ENCODE measurements around the gene ROR2. TPM values are rescaled to one million over a fixed set of nuclear protein-coding genes. Genes with fewer than 3 reads are reported as not detected.

Gene ROR2
- total RNA-seq, 1 experiment from 2014 or later, result 5.9 TPM

DNA sequence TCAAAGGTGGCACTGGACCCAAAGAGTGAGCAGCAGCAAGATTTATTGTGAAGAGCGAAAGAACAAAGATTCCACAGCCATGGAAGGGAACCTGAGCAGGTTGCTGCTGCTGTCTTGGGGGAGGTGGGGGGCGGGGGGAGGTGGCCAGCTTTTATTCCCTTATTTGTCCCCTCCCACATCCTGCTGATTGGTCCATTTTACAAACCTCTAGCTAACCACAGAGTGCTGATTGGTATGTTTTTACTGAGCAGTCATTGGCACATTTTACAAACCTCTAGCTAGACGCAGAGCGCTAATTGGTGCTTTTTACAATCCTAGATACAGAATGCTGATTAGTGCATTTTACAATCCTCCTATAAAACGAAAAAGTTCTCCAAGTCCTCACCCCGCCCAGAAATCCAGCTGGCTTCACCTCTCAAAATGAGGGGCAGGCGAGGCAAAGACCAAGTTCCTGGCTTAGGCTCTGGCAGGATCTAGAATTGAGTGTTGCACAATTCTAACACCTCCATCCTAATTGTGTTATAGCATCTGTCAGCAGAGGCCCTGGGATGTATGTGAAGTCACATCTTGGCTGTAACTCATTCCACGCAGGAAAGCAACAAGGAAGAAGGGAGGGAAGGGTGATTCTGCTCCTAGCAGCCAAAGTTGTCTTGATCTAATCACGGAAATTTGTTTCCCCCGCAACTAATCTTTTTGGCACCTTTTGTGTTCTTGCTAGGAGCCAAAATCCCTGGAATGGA, 34.3 kb downstream of the ROR2 start:
- H3K4me3 ChIP-seq (ENCODE audit: low read depth in 2 of 2, low read length in 2 of 2), result no peak overlapping the region
- no TSS peak for BruUV-seq (replicated peaks)
- intact Hi-C loops (cut with micrococcal nuclease; ENCODE audit: unreplicated experiment), result no loop called here
- H3K4me1 ChIP-seq (ENCODE audit: control insufficient read depth, insufficient read depth, low read length), result no peaks in the 10 kb centered on the region
- no peaks in the 10 kb centered on the region for H3K9me3 ChIP-seq (ENCODE audit: control insufficient read depth, insufficient read depth, low read depth, low read length)
- ATAC-seq (no peak), DNase-seq (ENCODE audit: low read depth, low spot score) (no peak)
- no peaks in the 10 kb centered on the region for H3K36me3 ChIP-seq (ENCODE audit: control insufficient read depth, insufficient read depth, low read length)
- H3K27me3 ChIP-seq (ENCODE audit: control insufficient read depth, insufficient read depth, low read length), result no peaks in the 10 kb centered on the region
- in situ Hi-C loops (cut with HindIII; ENCODE audit: low pct_unique_long_range_greater_than_20kb, low sequenced_read_pairs), result no loop called here
- TF ChIP-seq, protein P1, sequence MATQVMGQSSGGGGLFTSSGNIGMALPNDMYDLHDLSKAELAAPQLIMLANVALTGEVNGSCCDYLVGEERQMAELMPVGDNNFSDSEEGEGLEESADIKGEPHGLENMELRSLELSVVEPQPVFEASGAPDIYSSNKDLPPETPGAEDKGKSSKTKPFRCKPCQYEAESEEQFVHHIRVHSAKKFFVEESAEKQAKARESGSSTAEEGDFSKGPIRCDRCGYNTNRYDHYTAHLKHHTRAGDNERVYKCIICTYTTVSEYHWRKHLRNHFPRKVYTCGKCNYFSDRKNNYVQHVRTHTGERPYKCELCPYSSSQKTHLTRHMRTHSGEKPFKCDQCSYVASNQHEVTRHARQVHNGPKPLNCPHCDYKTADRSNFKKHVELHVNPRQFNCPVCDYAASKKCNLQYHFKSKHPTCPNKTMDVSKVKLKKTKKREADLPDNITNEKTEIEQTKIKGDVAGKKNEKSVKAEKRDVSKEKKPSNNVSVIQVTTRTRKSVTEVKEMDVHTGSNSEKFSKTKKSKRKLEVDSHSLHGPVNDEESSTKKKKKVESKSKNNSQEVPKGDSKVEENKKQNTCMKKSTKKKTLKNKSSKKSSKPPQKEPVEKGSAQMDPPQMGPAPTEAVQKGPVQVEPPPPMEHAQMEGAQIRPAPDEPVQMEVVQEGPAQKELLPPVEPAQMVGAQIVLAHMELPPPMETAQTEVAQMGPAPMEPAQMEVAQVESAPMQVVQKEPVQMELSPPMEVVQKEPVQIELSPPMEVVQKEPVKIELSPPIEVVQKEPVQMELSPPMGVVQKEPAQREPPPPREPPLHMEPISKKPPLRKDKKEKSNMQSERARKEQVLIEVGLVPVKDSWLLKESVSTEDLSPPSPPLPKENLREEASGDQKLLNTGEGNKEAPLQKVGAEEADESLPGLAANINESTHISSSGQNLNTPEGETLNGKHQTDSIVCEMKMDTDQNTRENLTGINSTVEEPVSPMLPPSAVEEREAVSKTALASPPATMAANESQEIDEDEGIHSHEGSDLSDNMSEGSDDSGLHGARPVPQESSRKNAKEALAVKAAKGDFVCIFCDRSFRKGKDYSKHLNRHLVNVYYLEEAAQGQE (IDR thresholded peaks at IDR 0.05; ENCODE audit: insufficient read depth in 1 of 2, low read depth in 2 of 2, low read length in 1 of 2), result no peak
- no peak for TF ChIP-seq TCF7L2 (IDR thresholded peaks at IDR 0.05; ENCODE audit: low read depth, low read length)
- no peak for TF ChIP-seq POLR2AphosphoS5 (IDR thresholded peaks at IDR 0.05; ENCODE audit: low read depth, low read length)
- TF ChIP-seq, protein P2, sequence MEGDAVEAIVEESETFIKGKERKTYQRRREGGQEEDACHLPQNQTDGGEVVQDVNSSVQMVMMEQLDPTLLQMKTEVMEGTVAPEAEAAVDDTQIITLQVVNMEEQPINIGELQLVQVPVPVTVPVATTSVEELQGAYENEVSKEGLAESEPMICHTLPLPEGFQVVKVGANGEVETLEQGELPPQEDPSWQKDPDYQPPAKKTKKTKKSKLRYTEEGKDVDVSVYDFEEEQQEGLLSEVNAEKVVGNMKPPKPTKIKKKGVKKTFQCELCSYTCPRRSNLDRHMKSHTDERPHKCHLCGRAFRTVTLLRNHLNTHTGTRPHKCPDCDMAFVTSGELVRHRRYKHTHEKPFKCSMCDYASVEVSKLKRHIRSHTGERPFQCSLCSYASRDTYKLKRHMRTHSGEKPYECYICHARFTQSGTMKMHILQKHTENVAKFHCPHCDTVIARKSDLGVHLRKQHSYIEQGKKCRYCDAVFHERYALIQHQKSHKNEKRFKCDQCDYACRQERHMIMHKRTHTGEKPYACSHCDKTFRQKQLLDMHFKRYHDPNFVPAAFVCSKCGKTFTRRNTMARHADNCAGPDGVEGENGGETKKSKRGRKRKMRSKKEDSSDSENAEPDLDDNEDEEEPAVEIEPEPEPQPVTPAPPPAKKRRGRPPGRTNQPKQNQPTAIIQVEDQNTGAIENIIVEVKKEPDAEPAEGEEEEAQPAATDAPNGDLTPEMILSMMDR (IDR thresholded peaks at IDR 0.05), result no peak
- no peak for TF ChIP-seq SIN3A (IDR thresholded peaks at IDR 0.05; ENCODE audit: borderline replicate concordance, insufficient read depth, low read depth, low read length)
- ChIA-PET CTCF (interaction anchor here (0.6 kb wide), 1 partner anchor 141 kb away, joined by 3 read pairs; no protein-coding TSS in a partner anchor), POLR2A (no interaction called here)
- no peak overlapping the region for H3K27ac ChIP-seq (ENCODE audit: low read length)

DNA sequence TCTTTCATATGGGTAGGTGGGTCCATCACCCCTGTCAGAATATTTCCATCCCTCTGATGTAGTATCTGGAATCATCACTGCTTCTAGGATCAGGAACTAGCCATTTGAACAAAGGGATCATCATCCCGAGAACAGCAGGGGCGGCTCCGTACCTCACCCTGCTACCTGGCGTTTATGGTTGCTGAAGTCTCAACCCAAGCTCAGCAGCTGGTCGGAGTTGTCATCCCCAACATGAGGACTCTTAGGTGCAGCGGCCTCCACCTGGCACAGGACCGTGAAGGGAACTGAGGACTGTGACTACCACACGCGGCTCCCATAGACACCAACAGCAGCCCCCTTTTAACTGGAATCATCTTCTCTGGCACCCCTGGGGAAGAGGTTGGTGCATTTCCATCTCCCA, 35.1 kb downstream of the ROR2 start:
- Histone ChIP-seq H3K4me1 (ENCODE audit: control insufficient read depth, insufficient read depth, low read length) (no peaks in the 10 kb centered on the region), H3K36me3 (ENCODE audit: control insufficient read depth, insufficient read depth, low read length) (no peaks in the 10 kb centered on the region), H3K4me3 (ENCODE audit: low read depth in 2 of 2, low read length in 2 of 2) (no peak overlapping the region), H3K9me3 (ENCODE audit: control insufficient read depth, insufficient read depth, low read depth, low read length) (no peaks in the 10 kb centered on the region), H3K27me3 (ENCODE audit: control insufficient read depth, insufficient read depth, low read length) (no peaks in the 10 kb centered on the region), H3K27ac (ENCODE audit: low read length) (no peak overlapping the region)
- ATAC-seq (no peak), DNase-seq (ENCODE audit: low read depth, low spot score) (no peak)
- ChIA-PET CTCF (interaction anchor here (0.6 kb wide), 1 partner anchor 140 kb away, joined by 3 read pairs; no protein-coding TSS in a partner anchor), POLR2A (no interaction called here)
- in situ Hi-C loops (cut with HindIII; ENCODE audit: low pct_unique_long_range_greater_than_20kb, low sequenced_read_pairs) (no loop called here), intact Hi-C loops (cut with micrococcal nuclease; ENCODE audit: unreplicated experiment) (no loop called here)
- TF ChIP-seq, protein P2 (IDR thresholded peaks at IDR 0.05), result no peak
- TF ChIP-seq, protein P1 (IDR thresholded peaks at IDR 0.05; ENCODE audit: insufficient read depth in 1 of 2, low read depth in 2 of 2, low read length in 1 of 2), result no peak
- TF ChIP-seq TCF7L2 (IDR thresholded peaks at IDR 0.05; ENCODE audit: low read depth, low read length), result no peak
- TF ChIP-seq SIN3A (IDR thresholded peaks at IDR 0.05; ENCODE audit: borderline replicate concordance, insufficient read depth, low read depth, low read length), result no peak
- TF ChIP-seq POLR2AphosphoS5 (IDR thresholded peaks at IDR 0.05; ENCODE audit: low read depth, low read length), result no peak
- BruUV-seq (replicated peaks), result no TSS peak

Measured in Panc1 (cell line).